Glutamatergic neuron (in vitro differentiated cells): ENCODE results near the gene COL4A6. TPM values are rescaled to one million over a fixed set of nuclear protein-coding genes. Genes with fewer than 3 reads are reported as not detected.

Experiments used
- DNase-seq: peaks from one replicate; pipeline ENCODE4 v3.0.0; 2022
- H3K27ac Mint-ChIP-seq: one replicate; pipeline ENCODE4 v1.8.0; 2020; ENCODE audit warnings: mild to moderate bottlenecking, mixed read lengths, inconsistent platforms; ENCODE audit not compliant: unreplicated experiment
- H3K27me3 Mint-ChIP-seq: one replicate; pipeline ENCODE4 v1.8.0; 2020; ENCODE audit warnings: mild to moderate bottlenecking, moderate library complexity, mixed read lengths, inconsistent platforms; ENCODE audit not compliant: unreplicated experiment
- H3K36me3 Mint-ChIP-seq: one replicate; pipeline ENCODE4 v1.8.0; 2020; ENCODE audit warnings: mild to moderate bottlenecking, mixed read lengths, inconsistent platforms; ENCODE audit not compliant: unreplicated experiment
- H3K4me1 Mint-ChIP-seq: one replicate; pipeline ENCODE4 v1.8.0; 2020; ENCODE audit warnings: mild to moderate bottlenecking, low read depth, mixed read lengths, inconsistent platforms; ENCODE audit not compliant: unreplicated experiment
- H3K4me3 Mint-ChIP-seq: one replicate; pipeline ENCODE4 v1.8.0; 2020; ENCODE audit warnings: mild to moderate bottlenecking, mixed read lengths, inconsistent platforms; ENCODE audit not compliant: unreplicated experiment
- H3K9me3 Mint-ChIP-seq: one replicate; pipeline ENCODE4 v1.8.0; 2020; ENCODE audit warnings: mild to moderate bottlenecking, moderate library complexity, mixed read lengths, inconsistent platforms; ENCODE audit not compliant: unreplicated experiment
- CTCF ChIP-seq: fragments of 200-600 bp; sonication (generic); IDR thresholded peaks from one replicate; pipeline ENCODE4 v1.5.0; 2021; ENCODE audit not compliant: partially characterized antibody, unreplicated experiment
- total RNA-seq: library from RNA; stranded (reverse); fragmentation: NEBNext Ultra II Directional; extraction: Animal tissue kit (Norgen Biotek cat#: 25700); gene quantifications from one replicate; pipeline ENCODE4 v1.2.1, GENCODE V29; 2021; ENCODE audit not compliant: unreplicated experiment

The COL4A6 gene
- total RNA-seq, 1 donor from 2014 or later, result 0.05 TPM

GRCh38 chrX:108121291-108121690 is 316.9 kb downstream of the COL4A6 start:
- Mint-ChIP-seq H3K9me3 (no peaks in the 10 kb centered on the region), H3K36me3 (no peaks in the 10 kb centered on the region), H3K27ac (no peak overlapping the region), H3K4me1 (no peaks in the 10 kb centered on the region), H3K27me3 (no peaks in the 10 kb centered on the region), H3K4me3 (no peak overlapping the region)
- no peak for DNase-seq
- TF ChIP-seq CTCF, result no peak

GRCh38 chrX:108117988-108118387 is 320.2 kb downstream of the COL4A6 start:
- no peak for TF ChIP-seq CTCF
- Mint-ChIP-seq H3K4me3 (no peak overlapping the region), H3K27ac (no peak overlapping the region), H3K27me3 (no peaks in the 10 kb centered on the region), H3K36me3 (no peaks in the 10 kb centered on the region), H3K4me1 (no peaks in the 10 kb centered on the region), H3K9me3 (no peaks in the 10 kb centered on the region)
- no peak for DNase-seq

GRCh38 chrX:108114541-108114940 is 323.7 kb downstream of the COL4A6 start:
- Mint-ChIP-seq H3K36me3 (no peaks in the 10 kb centered on the region), H3K9me3 (no peaks in the 10 kb centered on the region), H3K27ac (no peak overlapping the region), H3K4me3 (no peak overlapping the region), H3K27me3 (no peaks in the 10 kb centered on the region), H3K4me1 (no peaks in the 10 kb centered on the region)
- no peak for DNase-seq
- no peak for TF ChIP-seq CTCF

Other genes starting within 250 kb of the COL4A6 start
- 3.2 TPM for gene COL4A5, start 1.4 kb upstream of the COL4A6 start, total RNA-seq